HG02852 (cell line): Measurements from ENCODE around the gene PLK2.
A peak's percentile ranks its signal among the peaks of the same experiment; 100 is the strongest.

Source experiments
- ATAC-seq: cut with Tn5 transposase; IDR thresholded peaks from one replicate; pipeline ENCODE4 v1.9.1; 2021; ENCODE audit warnings: mild to moderate bottlenecking, moderate library complexity; ENCODE audit not compliant: unreplicated experiment

Gene PLK2

GRCh38 chr5:58481066-58481676, 21.3 kb upstream of the PLK2 start:
- no peak for ATAC-seq

- ATAC-seq = no peak
Observed at GRCh38 chr5:58477760-58478376, 18.0 kb upstream of the PLK2 start.

GRCh38 chr5:58475404-58475803, 15.5 kb upstream of the PLK2 start:
- ATAC-seq = no peak

GRCh38 chr5:58469896-58470295, 10.0 kb upstream of the PLK2 start:
- ATAC-seq = no peak

- ATAC-seq = peak; percentile 100
Observed at GRCh38 chr5:58466939-58467338, 7.1 kb upstream of the PLK2 start.

GRCh38 chr5:58462623-58463230, 2.8 kb upstream of the PLK2 start:
- no peak for ATAC-seq

- ATAC-seq = no peak
Observed at GRCh38 chr5:58462154-58462553, 2.3 kb upstream of the PLK2 start.

GRCh38 chr5:58460732-58461286, 923 bp upstream of the PLK2 start:
- peak; percentile 78 for ATAC-seq

- ATAC-seq = peak; percentile 0
Observed at GRCh38 chr5:58459146-58460001, 512 bp downstream of the PLK2 start.

- no peak for ATAC-seq
Observed at GRCh38 chr5:58458743-58459145, 1.1 kb downstream of the PLK2 start.

GRCh38 chr5:58458141-58458742, 1.6 kb downstream of the PLK2 start:
- ATAC-seq = no peak

- no peak for ATAC-seq
Observed at GRCh38 chr5:58457050-58457449, 2.8 kb downstream of the PLK2 start.

GRCh38 chr5:58456486-58456885, 3.4 kb downstream of the PLK2 start:
- no peak for ATAC-seq

- ATAC-seq = no peak
Observed at GRCh38 chr5:58456026-58456425, 3.9 kb downstream of the PLK2 start.

- no peak for ATAC-seq
Observed at GRCh38 chr5:58455480-58455879, 4.4 kb downstream of the PLK2 start.

GRCh38 chr5:58455066-58455465, 4.8 kb downstream of the PLK2 start:
- no peak for ATAC-seq

- ATAC-seq = no peak
Observed at GRCh38 chr5:58454025-58454424, 5.9 kb downstream of the PLK2 start.

GRCh38 chr5:58453306-58453705, 6.6 kb downstream of the PLK2 start:
- no peak for ATAC-seq

- no peak for ATAC-seq
Observed at GRCh38 chr5:58452566-58453258, 7.2 kb downstream of the PLK2 start.
